ENCODE measurements around the gene LSMEM2. TPM values are rescaled to one million over a fixed set of nuclear protein-coding genes. Genes with fewer than 3 reads are reported as not detected.
"Not testable (repeated sequence)": the region's sequence is repeated elsewhere in the genome, so short reads cannot be mapped to it uniquely, and the experiment has no call there.

The LSMEM2 gene
- total RNA-seq, 1 donor from 2014 or later: not detected

DNA sequence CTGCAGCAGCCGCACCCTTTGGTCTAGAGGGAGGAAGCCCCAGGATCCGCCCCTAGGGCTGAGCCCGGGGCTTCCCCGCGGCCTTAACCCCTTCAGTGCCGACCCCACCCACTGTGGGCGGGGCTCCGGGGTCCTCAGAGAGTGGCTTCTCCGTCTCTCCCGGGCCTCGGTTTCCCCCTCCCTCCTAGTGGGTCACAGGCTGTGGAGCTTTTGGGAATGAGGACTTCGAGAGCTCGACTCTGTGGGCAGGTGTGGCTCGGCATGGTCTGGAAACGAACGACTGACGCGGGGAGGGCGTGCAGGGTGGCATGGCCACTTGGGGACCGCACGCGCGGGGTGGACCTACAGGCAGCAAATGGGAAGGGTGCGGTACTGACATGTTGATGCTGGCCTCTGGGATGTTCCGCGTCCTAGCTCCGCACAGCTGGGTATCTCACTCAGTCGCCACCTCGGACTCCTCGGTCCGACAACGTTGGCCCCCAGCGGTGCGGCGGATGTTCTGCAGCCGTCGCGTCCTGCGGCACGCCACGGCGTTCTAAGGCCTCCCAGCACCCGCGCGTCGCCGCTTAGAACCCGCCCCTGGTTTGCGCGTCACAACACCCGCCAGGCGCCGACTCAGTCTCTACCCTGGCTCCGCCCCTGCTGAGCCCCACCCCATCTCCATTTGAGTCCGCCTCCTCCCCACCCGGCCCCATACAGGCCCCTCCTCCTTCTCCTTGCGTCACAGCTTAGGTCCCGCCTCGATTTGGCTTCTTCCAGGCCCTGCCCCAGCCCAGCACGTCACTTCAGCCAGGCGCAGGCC is 20.1 kb downstream of the LSMEM2 start, which contains the start of the genes HYAL3 and NAA80:
TSS of gene HYAL3 (minus strand) at position 570 of the 802 bp plus-strand sequence. CDS start 3,803 bp downstream, outside the sequence.
TSS of gene NAA80 (minus strand) at position 570 of the 802 bp plus-strand sequence. CDS start 1,942 bp downstream, outside the sequence.
- peak; percentile 99 to 100 for DNase-seq (ENCODE audit: low read depth in 2 of 2)

DNA sequence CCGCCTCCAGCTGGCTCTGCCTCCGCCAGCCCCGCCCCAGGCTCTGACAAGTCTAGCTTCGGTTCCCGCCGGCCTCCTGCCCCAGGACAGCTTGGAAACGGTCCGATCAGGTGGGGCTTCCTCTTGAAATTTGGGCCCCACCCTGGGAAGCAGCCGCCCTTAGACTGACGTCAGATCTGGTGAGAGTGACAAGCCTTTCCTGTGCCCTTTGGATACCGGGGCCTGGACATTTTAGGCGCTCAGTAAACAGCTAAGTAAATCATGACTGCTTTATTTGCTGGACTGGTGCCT is 20.7 kb downstream of the LSMEM2 start:
- no peak for DNase-seq (ENCODE audit: low read depth in 2 of 2)

DNA sequence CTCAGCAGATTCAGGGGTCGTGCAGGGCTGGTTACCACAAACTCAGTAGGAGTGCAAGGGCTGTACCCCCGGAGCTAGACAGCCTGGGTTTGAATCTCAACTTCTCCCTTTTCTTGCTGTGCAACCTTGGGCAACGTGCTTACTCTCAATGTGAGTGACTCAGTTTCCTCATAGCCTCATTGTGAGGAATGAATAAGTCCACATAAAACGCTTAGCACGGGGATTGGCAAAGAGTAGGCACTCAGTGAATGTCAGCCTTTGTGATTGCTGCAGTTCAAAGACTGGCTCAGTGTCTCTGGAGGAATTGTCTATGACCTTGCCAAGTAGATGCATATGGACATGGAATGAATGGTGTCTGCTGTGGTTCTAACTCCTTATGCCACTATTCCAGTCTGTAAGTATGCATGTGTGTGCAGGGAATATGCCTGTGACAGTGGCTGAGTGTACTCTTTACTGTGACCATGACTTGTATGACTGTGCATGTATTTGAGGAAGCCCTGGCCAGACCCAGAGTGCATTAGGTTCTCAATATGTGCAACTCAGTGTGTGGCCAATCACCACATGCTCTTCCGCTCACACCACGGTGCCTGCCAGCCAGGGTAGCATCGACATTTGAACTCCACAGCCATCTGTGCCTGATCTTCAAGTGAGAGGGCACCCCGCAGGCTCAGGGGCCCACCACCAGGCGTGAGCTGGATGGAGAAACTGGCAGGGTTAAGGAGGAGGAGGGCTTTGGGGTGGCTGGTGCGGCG is 21.2 kb downstream of the LSMEM2 start:
- peak in 1 of 2 donors; percentile 69 for DNase-seq (ENCODE audit: low read depth in 2 of 2)

DNA sequence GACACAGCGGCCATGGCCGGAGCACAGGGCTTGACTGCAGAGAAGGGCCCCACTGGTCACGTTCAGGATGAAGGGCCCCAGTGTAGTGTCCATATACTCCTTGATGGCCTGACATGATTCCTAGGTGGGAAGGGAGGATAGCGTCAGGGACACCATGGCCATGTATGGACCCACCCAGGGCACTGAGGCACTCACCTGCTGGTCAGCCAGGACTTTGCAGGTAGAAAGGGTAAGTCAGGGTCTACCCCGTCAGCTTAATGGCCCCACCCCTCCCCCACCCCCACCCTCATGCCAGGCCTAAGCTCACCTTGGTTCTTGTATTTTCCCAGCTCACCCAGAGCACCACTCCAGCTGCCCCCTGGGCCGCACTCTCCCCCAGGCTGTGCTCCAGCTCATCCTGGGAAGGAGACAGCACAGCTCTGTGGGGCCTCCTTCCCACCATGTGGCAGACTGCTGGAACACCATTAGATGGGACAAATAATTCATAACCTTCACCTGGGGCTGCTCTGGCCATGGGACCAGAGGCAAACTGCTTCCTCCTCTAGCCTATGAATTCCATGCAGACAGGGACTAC is 21.9 kb downstream of the LSMEM2 start:
- DNase-seq (ENCODE audit: low read depth in 2 of 2): no peak

DNA sequence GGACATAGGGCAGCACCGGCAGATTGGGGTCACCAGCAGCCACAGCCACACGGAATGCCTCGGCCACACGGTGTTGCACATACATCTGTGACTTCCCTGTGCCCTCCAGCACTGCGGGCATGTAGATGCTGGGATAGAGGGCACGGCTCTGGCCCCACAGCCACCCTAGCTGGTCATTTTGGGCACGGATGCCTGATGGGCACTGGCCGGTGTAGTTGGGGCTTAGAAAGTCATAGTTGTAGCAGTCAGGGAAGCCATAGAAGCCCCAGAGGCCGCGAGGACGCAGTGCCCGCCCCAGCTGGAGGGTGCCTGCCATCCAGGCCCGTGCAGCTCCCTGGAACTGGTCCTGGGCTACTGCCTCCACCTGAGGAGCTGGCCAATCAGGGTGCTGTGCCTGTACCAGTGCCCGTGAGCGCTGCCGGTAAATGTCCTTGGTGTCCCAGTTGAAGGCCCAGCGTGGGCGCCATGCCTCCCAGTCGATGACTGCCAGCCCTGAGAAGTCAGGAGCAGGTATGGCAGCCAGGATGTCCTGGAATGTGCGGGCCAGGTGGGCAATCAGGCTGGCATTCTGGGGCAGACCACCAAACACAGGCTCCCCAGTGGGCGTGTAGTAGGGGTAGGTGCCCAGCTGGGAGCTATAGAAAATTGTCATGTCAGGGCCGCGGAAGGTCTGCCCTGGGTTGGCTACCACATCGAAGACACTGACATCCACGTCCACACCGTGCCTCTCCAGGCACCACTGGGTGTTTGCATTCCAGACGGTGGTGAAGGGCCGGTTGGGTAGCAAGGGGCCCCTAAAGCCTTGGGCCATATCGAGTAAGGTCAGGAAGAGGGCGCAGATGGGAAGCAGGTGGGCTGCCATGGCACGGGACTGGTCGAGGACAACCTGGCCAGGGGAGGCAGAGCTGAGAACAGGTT is 23.5 kb downstream of the LSMEM2 start:
- no peak for DNase-seq (ENCODE audit: low read depth in 2 of 2)

DNA sequence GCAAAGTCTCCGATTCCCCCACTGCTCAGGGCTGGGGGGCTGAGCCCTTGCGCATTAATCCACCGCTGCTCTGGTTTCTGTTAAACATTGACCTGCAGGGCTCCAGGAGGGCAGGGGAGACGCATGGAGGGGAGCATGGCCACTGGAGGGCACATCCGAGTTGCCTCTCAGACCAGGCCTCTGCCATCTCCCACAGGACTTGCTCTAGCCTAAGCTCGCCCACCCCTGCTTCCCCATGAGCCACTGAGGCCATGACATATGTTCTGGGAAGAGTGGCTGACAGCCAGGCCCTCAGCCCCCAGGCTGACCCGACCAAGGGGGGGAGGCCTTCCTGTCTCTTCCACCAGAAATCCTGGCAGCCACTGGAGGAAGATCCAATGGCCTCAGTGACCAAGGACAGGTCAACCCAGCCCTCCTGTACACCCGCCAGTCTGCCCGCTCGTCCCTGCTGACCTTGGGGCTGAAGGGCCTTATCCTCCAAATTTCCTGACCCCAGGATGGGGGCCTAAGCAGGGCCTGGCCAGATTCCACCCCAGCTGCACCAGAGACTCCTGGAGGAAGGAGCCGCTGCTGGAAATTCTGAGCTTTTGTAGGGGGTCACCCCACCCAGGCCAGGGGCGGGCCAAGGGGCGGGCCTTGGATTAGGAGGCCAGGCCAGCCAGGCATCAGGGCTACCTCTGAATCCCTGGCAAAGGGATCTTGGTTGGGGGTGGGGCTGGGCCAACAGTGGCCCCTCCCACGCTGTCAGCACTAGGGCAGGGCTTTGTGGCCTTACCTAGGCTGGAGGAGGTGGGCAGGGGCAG is 24.3 kb downstream of the LSMEM2 start, which contains the start of gene HYAL1:
TSS of gene HYAL1 (minus strand) at position 562 of the 803 bp plus-strand sequence. CDS start 618 bp downstream, outside the sequence.
- peak; percentile 52 to 63 for DNase-seq (ENCODE audit: low read depth in 2 of 2)

DNA sequence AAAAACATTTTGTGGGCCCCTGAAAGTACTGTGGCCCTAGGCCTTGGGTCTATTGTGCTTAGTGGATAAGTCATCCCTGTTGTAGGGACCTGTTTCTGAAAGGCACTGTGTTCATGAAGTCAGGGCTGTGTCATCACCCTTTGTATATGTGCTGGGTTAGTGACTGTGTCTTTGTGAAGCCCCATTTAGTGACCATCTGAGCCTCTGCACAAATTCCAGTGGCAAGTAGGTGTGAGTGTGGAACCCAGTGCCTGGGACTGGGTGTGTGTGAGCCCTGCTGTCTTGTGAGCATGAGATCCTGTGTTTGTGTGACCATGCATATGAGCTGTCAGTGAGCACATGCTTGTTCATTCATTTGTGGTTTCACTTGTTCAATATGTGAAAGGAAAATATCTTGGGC is 25.7 kb downstream of the LSMEM2 start:
- no peak for DNase-seq (ENCODE audit: low read depth in 2 of 2)

DNA sequence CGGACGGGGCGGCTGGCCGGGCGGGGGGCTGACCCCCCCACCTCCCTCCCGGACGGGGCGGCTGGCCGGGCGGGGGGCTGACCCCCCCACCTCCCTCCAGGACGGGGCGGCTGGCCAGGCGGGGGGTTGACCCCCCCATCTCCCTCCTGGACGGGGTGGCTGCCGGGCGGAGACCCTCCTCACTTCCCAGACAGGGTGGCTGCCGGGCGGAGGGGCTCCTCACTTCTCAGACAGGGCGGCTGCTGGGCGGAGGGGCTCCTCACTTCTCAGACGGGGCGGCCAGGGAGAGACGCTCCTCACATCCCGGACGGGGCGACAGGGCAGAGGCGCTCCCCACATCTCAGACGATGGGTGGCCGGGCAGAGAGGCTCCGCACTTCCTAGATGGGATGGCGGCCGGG is 33.2 kb downstream of the LSMEM2 start:
- DNase-seq (ENCODE audit: low read depth in 2 of 2): not testable (repeated sequence)

DNA sequence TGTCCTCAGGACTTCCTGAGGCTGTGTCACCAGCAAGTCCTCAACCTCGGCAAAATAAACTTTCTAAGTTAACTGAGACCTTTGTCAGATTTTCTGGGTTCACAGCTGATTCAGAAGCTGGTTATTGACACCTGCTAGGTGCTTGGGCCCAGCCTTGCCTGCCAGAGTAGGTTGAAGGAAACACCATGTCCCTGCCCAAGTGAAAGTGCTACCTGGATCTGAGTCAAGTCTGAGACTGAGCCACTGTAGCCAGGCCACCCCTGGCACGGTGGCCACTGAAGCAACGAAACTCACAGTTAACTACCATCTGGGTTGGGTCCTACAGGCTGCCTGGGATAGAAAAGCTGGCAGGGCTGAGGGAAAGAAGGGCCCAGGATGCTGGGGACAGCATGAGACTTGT is 35.5 kb downstream of the LSMEM2 start:
- no peak for DNase-seq (ENCODE audit: low read depth in 2 of 2)

DNA sequence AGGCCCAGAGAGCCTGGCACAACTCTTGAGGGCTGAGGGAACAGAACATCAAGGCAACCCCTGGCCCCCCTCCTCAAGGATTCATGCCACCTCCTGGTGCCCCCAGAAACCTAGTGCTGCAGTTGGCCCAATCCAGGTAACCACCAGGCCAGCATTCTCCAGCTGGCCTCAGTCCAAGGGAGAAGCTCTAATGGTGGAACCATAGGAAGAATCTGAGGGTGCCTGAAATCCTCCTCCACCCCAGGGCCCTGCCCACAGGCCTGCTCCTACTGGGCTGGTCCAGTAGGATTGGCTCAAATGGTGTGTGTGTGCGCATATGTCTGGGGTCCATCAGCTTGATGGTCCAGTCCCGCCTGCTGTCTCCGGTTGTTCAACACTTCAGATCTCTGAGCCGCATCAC is 35.9 kb downstream of the LSMEM2 start:
- no peak for DNase-seq (ENCODE audit: low read depth in 2 of 2)

DNA sequence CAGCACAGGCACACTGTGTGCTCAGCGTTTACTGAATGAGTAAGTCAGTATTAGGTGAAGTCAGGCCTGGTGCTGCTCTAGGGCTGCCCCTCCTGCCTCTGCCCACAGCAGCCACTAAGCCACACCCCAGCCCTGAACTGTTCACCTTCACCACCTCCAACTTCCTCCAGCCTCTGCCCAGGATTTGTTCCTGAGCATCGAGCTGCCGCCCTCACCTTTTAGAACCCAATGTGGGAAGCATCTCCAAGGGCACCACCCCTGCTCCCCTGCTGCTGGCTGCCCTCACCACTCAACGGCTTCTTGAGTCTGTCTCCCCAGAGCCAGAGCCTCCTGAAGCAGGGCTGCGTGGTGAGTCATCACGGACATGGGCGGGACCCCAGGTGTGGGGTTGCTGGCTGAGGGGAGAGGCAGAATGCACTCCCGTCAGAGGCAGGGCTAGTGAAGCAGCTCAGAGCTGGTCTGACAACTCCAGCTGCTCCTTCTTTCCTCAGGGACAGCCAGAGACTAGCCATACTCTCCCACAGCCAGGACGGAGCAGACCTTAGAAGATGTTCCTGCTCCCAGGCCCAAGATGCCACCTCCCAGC is 37.9 kb downstream of the LSMEM2 start:
- peak in 1 of 2 donors; percentile 62 for DNase-seq (ENCODE audit: low read depth in 2 of 2)

DNA sequence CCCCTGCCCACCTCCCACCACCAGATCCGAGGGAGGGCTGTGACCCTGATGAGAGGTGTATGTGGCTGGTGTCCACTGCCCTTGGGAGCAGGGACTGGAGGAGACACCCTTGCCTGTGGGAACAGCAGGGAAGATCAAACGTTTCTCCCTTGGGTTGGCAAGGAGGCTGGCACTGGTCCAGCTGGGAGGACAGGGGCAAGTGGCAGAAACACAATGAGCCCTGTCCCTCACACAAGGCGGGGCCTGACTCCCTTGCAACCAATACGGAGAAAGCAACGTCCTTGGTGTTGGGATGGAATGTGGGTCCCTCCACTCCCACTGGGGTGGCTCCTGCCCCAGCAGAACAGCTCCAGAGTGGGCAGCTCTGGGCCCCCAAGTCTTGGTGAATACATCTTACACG is 38.4 kb downstream of the LSMEM2 start:
- no peak for DNase-seq (ENCODE audit: low read depth in 2 of 2)

DNA sequence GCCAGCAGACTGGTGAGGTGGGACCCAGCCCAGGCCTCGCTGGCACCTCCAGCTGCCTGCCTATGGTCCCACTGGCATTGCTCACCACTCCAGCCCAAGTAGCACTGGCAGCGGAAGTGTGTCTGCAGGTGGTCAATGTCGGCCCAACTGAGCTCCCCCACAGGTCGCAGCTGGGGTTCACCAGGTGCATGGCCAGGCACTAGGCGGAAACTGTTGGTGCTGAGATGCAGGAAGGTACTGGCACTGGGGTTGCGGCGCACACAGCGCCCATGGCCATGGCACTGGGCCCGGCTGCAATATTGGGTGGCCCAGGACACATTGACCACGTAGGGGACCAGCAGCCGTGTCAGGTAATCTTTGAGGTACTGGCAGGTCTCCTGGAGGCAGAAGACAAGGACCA is 39.3 kb downstream of the LSMEM2 start:
- DNase-seq (ENCODE audit: low read depth in 2 of 2): no peak

DNA sequence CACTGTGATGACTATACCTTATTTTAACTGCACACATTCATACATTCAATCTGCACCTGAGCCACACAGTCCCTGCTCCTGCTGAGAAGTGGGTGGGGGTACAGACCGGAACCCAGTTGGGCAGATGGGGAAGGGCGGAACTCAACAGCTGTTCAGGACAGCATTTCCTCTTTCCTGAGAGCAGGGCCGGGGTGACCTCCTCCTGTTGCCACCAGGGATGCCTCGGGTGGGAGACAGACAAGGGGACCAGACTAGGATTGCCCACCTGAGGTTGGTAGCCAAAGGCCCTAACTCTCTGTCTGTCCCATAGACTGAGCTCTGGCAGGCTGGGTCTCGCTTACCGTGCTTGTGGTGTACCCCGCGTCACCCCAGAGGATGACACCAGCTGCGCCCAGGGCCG is 39.7 kb downstream of the LSMEM2 start:
- no peak for DNase-seq (ENCODE audit: low read depth in 2 of 2)

DNA sequence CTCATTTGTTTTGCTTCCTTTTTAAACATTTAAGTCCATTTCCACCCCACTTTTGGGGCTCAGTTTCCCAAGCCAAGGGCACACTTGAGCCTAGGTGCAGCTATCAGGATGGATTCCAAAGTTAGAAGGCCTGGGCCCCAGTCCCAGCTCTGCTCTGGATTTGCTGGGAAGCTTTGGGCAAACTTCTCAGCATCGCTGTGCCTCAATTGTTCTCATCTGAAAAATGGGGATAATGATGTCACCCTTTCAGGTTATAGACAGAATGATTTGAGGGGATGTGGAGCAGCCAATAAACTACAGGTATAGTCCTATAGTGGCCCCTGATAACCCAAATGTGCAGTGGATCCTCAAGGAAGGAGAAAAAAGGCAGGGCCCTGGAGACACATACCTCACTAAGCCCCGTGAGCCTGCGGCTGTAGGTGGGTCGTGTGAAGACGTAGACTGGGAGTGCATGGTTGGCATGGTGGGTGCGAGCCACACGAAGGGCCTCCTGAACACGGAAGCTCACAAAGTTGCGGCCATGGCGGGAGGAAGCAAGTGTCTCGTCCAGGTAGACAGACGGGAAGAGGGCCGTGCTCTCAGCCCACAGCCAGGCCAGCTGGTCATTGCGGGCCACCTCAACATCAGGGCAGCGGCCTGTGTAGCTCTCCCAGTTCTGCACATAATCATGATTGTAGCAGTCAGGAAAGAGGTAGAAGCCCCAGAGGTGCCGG is 40.5 kb downstream of the LSMEM2 start:
- DNase-seq (ENCODE audit: low read depth in 2 of 2): no peak

DNA sequence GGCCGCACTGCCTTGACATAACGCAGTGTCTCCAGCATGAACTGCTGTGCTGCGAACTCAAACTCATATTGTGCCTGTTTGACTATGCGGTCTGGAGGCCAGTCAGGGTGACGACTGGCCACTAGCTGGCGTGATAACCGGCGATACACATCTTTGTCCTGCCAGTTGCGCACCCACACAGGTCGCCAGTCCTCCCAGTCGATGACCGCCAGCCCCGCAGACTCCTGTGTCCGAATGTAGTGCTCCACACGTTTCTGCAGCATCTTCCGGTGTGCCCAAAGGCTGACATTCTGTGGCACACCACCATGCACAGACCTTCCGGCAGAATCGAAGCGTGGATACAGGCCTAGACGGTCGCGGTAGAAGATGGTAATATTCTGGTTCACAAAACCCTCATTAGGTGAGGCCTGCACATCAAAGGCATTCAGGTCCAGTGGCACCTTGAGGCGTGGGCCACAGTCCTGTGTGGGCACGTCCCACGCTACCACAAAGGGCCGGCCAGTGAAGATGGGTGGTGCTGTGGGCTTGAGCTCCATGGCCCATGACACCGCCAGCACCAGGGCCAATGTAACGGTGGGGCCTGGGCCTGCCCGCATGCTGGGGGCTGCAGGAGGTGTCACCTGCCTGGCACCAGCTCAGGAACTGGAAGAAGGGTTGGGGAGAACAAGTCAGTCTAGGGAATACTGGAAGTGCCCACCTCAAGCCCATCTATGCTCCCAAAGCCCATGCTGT is 41.2 kb downstream of the LSMEM2 start:
- DNase-seq (ENCODE audit: low read depth in 2 of 2): peak in 1 of 2 donors; percentile 60

DNA sequence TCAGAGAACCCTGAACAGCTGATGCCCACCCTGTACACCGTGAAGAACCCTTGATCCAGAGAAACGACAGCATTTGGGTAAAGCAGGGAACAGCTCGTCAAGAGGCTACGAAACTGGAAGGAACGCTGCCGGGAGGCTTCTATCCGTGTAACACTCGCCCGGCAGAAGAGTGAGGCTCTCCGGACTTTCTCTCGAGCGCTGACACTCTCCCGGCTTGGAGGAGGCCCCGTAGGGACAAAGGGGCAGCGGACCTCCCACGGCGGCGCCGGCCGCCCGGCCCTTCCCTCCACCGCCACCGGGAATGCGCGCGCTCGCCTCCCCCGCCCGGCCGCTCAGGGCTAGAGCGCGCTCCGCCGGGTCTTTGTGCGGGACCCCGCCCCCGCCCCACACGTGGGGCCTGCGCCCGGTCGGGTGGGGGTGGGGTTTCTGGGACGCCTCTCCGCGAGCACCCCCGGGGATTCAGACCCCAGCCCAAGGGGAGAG is 42.0 kb downstream of the LSMEM2 start:
- peak in 1 of 2 donors; percentile 76 for DNase-seq (ENCODE audit: low read depth in 2 of 2)

DNA sequence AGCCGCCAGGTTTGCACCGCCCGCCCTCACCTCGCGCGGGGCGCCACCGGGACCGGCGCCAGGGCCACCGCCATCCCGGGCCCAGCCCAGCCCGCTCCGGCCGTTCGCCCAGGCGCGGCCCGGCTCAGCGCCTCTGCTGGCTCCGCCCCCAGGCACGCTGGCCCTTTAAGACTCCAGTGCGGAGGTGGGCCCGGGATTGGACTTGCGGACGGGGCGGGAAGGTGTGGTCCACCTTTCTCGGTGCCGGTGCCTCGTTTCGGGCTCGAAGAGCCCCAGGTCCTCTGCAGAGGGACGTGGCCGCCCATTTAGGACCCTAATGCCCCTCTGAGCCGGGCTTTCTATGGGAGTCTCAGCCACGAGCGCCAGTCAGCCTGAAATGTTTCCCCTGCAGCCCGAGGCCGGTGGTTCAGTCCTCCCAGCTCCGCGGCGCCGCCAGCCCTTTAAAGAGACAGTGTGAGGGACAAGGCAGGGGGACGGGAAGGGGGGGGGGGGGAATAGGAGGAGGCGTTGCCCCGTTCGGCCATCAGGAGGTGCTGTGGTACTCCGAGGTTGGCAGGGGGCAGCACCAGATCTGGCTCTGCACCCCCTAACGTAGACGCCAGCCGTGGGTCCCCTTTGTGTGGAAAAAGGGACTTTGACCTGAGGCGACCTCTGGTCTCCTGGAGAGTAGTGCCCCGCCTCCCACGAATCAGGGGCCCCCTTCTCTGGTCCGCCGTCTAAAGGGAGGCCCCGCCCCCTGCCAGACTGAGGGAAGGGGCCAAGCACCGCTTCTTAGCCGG is 42.6 kb downstream of the LSMEM2 start:
- peak; percentile 70 to 91 for DNase-seq (ENCODE audit: low read depth in 2 of 2)

All from dermis microvascular lymphatic vessel endothelial cell (primary cell).